ENCODE measurements around the gene ZNF684.
A peak's percentile ranks its signal among the peaks of the same experiment; 100 is the strongest.
"Not testable (repeated sequence)": the region's sequence is repeated elsewhere in the genome, so short reads cannot be mapped to it uniquely, and the experiment has no call there.

ZNF684 gene

DNA sequence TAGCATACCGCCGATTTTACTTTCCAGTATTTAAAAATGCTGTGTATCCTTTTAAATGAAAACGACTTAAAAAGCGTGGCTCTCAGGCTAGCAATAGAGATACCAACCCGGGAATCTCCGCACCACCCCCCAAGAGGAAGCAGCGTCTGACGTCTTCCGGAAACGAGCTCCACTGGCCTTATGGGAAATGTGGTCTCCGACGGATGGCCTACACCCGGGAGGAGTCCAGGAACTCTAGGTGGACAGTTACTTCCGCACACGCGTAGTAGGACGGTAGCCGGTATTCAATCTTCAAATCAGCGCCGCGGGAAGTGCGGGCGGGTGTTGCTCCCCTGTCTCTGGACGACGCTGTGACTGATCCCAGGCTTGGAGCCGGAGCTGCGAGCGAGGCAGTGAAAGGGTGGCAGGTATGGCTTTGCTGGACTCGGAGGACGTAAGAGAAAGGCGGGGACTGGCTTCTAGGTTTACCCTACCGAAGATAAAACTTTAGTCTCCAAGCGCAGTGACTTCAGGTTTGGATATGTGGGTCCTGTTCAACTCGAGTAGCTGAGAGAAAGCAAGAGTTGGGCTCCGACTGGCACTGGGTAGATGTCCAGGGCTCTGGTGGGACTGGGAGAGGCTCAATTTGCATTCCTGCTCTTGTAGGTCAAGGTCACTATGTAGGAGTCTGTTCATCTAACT, at the start of gene ZNF684:
TSS of gene ZNF684 (plus strand) at position 257 of the 681 bp plus-strand sequence. CDS start 1,530 bp downstream, outside the sequence.
- peak within 1 kb of the TSS; percentile 78 for H3K4me3 ChIP-seq (ENCODE audit: low read depth, low read length)
- peak; percentile 76 for DNase-seq (ENCODE audit: low read depth)

GRCh38 chr1:40495315-40495903, 36.0 kb upstream of the ZNF684 start:
- H3K4me3 ChIP-seq (ENCODE audit: low read depth, low read length): no peak overlapping the region
- DNase-seq (ENCODE audit: low read depth): no peak

GRCh38 chr1:40502651-40503050, 28.8 kb upstream of the ZNF684 start:
- DNase-seq (ENCODE audit: low read depth); H3K4me3 ChIP-seq (ENCODE audit: low read depth, low read length): not testable (repeated sequence)

- DNase-seq (ENCODE audit: low read depth): no peak
- peak overlapping the region; percentile 69 for H3K4me3 ChIP-seq (ENCODE audit: low read depth, low read length)
These were observed 23.5 kb upstream of the ZNF684 start for GRCh38 chr1:40507973-40508372.

GRCh38 chr1:40508375-40509341, 22.8 kb upstream of the ZNF684 start, which contains the start of gene EXO5:
Gene EXO5, plus strand, starts transcription at chr1:40508767. Its CDS starts 5,778 bp downstream, at chr1:40514545.
- DNase-seq (ENCODE audit: low read depth): peak; percentile 19
- H3K4me3 ChIP-seq (ENCODE audit: low read depth, low read length): peak within 1 kb of the TSS; percentile 69

DNA sequence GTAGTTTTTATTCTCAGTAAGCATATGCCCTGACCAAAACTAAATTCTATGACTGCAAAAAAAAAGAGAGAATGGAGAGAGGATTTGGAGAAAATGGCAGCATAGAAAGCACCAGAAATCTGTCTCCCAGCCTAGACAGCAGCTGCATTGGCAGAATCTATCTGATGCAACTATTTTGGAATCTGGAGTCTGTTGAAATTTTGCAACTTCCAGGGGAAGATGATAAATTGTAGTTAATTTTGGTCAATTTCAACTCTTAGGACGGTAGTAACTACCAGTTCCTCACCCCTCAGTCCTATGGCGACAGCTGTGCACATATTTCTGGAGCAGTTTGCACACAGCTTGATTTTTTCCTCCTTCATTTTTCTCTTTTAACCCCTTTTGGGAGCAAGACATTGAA, 11.9 kb upstream of the ZNF684 start:
- no peak overlapping the region for H3K4me3 ChIP-seq (ENCODE audit: low read depth, low read length)
- DNase-seq (ENCODE audit: low read depth): no peak

DNA sequence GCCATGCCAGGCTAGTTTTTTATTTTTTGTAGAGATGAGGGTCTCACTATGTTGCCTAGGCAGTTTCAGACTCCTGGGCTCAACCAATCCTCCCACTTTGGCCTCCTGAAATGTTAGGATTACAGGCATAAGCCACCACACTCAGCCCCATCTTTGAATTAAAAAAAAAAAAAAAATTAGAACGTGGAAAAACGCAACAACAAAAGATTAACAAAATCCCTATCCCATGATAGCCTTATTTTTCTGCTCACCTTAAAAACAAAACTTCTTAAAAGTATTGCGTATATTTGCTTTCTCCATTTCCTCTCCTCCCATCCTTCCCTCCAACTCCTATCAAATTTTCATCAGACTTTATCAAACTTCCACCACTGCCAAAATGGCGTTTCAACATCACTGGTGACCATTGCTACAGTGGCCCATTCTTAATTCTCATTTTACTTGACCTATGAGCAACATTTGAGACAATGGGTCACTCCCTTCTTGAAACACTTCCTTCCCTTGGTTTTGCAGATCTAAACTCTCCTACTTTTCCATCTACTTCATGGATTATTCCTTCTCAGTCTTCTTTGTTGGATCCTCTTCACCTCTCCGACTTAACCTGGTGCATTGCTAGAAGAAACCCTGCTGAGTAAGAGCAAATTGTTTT, 579 bp upstream of the ZNF684 start:
- DNase-seq (ENCODE audit: low read depth): peak; percentile 0
- peak overlapping the region; percentile 78 for H3K4me3 ChIP-seq (ENCODE audit: low read depth, low read length)

- DNase-seq (ENCODE audit: low read depth): no peak
- H3K4me3 ChIP-seq (ENCODE audit: low read depth, low read length): peak overlapping the region; percentile 78
These were observed 589 bp downstream of the ZNF684 start for GRCh38 chr1:40532062-40532389.

GRCh38 chr1:40532844-40533424, 1.5 kb downstream of the ZNF684 start:
- peak; percentile 4 for DNase-seq (ENCODE audit: low read depth)
- no peak overlapping the region for H3K4me3 ChIP-seq (ENCODE audit: low read depth, low read length)

- DNase-seq (ENCODE audit: low read depth): no peak
- no peak overlapping the region for H3K4me3 ChIP-seq (ENCODE audit: low read depth, low read length)
These were observed 3.2 kb downstream of the ZNF684 start for GRCh38 chr1:40534589-40534988.

DNA sequence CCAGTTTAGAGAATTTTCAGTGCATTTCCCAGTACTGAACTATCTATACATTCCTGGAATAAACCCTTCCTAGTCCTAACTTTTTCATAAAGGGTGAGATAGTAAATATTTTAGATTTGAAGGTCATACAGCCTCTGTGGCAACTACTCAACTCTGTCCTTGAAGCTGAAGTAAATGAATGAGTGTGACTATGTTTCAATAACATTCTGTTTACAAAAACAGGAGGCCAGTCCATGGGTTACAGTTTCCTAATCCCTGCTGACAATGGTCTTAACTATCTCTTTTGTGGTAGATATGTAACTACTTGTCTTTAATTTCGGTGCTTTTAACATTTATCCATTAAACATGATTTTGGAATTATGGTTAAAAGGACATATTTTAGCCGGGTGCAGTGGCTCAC, 4.3 kb downstream of the ZNF684 start:
- no peak for DNase-seq (ENCODE audit: low read depth)
- H3K4me3 ChIP-seq (ENCODE audit: low read depth, low read length): no peak overlapping the region

DNA sequence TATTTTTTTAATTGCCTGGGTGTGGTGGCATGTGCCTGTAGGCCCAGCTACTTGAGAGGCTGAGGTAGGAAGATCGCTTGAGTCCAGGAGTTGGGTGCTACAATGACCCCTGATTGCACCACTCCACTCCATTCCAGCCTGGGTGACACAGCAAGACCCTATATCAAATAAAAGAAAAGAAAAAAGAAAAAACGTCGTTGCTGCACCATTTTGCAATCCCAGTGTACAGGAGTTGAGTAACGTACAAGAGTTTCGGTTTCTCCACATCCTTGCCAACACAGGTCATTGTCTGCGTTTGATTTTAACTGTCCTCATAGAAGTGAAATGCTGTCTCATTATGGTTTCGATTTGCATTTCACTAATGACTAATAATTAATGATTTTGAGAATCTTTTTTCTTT, 7.9 kb downstream of the ZNF684 start:
- H3K4me3 ChIP-seq (ENCODE audit: low read depth, low read length): no peak overlapping the region
- DNase-seq (ENCODE audit: low read depth): no peak

GRCh38 chr1:40546957-40547356, 15.5 kb downstream of the ZNF684 start:
- DNase-seq (ENCODE audit: low read depth): no peak

GRCh38 chr1:40553017-40553416, 21.6 kb downstream of the ZNF684 start:
- no peak overlapping the region for H3K4me3 ChIP-seq (ENCODE audit: low read depth, low read length)
- no peak for DNase-seq (ENCODE audit: low read depth)

More at GRCh38 chr1:40546957-40547356, 15.5 kb downstream of the ZNF684 start:
- no peak overlapping the region for H3K4me3 ChIP-seq (ENCODE audit: low read depth, low read length)

DNA sequence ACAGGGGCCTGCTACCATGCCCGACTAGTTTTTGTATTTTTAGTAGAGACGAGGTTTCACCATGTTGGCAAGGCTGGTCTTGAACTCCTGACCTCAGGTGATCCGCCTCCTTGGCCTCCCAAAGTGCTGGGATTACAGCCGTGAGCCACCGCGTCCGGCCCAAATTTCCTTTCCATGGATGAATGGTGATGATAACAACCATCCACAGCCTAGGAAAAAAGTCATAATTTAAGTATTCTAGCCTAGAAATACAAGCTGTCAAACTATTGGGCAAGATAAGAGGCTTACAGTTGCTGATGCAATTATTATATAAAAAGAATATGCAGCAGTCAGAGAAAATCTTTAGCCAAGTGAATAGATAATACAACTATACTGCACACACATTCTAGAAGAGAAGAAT, 23.4 kb downstream of the ZNF684 start:
- H3K4me3 ChIP-seq (ENCODE audit: low read depth, low read length); DNase-seq (ENCODE audit: low read depth): not testable (repeated sequence)

GRCh38 chr1:40556121-40556520, 24.7 kb downstream of the ZNF684 start:
- no peak for DNase-seq (ENCODE audit: low read depth)
- H3K4me3 ChIP-seq (ENCODE audit: low read depth, low read length): no peak overlapping the region

- H3K4me3 ChIP-seq (ENCODE audit: low read depth, low read length); DNase-seq (ENCODE audit: low read depth): not testable (repeated sequence)
These were observed 26.8 kb downstream of the ZNF684 start for GRCh38 chr1:40558241-40558640.

- H3K4me3 ChIP-seq (ENCODE audit: low read depth, low read length): no peak overlapping the region
- DNase-seq (ENCODE audit: low read depth): no peak
These were observed 30.7 kb downstream of the ZNF684 start for GRCh38 chr1:40562185-40562584.

- H3K4me3 ChIP-seq (ENCODE audit: low read depth, low read length): no peak overlapping the region
- no peak for DNase-seq (ENCODE audit: low read depth)
These were observed 31.8 kb downstream of the ZNF684 start for GRCh38 chr1:40563266-40563665.

Data from skeletal muscle cell (primary cell).